Esophagus squamous epithelium (tissue), 5 donors: ENCODE results near the gene PDGFB. TPM values are rescaled to one million over a fixed set of nuclear protein-coding genes. Genes with fewer than 3 reads are reported as not detected.

Experiments used
- DNase-seq: peaks from one replicate; lab custom pipeline; 2025; lab: John Stamatoyannopoulos, UW
- H3K27ac ChIP-seq, 4 donors: fragments of 200-600 bp; sonication (generic); one replicate each; pipeline ENCODE4 v1.5.1; 2016 to 2019; ENCODE audit warnings: mild to moderate bottlenecking in 1 of 4
- H3K27me3 ChIP-seq, 4 donors: fragments of 200-600 bp; sonication (generic); 1 replicate in 3 of 4; 2 replicates in 1 of 4; pipeline versions ENCODE4 v1.5.1 to v1.6.0; 2017 to 2021; ENCODE audit warnings: antibody characterized with exemption in 1 of 4
- H3K36me3 ChIP-seq, 3 donors: fragments of 200-600 bp; sonication (generic); one replicate each; pipeline ENCODE4 v1.5.1; 2016 to 2019
- H3K4me1 ChIP-seq, 3 donors: fragments of 200-600 bp; sonication (generic); one replicate each; pipeline ENCODE4 v1.5.1; 2017 to 2019
- H3K4me3 ChIP-seq, 4 donors: fragments of 200-600 bp; sonication (generic); 1 replicate in 3 of 4; 2 replicates in 1 of 4; pipeline ENCODE4 v1.5.1; 2016 to 2019; ENCODE audit warnings: mild to moderate bottlenecking in 2 of 4, moderate library complexity in 1 of 4
- H3K9me3 ChIP-seq, 3 donors: fragments of 200-600 bp; sonication (generic); one replicate each; pipeline ENCODE4 v1.5.1; 2016 to 2019
- POLR2A ChIP-seq, 4 donors: fragments of 450-650 bp; IDR thresholded peaks; one replicate each; pipeline ENCODE4 v1.6.1; 2017; ENCODE audit warnings: antibody characterized with exemption in 4 of 4, mild to moderate bottlenecking in 4 of 4, moderate library complexity in 3 of 4
- WGBS, 2 donors: methylation state at CpG; one replicate each; pipeline ENCODE4 v1.1.5; 2018; 5-methylcytosine and 5-hydroxymethylcytosine counted together
- intact Hi-C: fragments of 100-400 bp; cut with DNase I; formaldehyde crosslinking; loops from one replicate; pipeline ENCODE4 v1.15.0; 2022
- total RNA-seq, 4 donors: library from RNA; depleted of rRNA; stranded (reverse); fragments of >200 nt; gene quantifications; one replicate each; pipeline ENCODE4 v1.1.0, GENCODE V29; 2016
- TF ChIP-seq, protein P1 (sequence below), 6 experiments: fragments of 450-650 bp in 4 of 6; fragments of 200-600 bp in 2 of 6; sonication (generic) in 2 of 6; IDR thresholded peaks; one replicate each; pipeline ENCODE4 v1.5.1; 2016 to 2019; ENCODE audit warnings: antibody characterized with exemption in 6 of 6, mild to moderate bottlenecking in 4 of 6, moderate library complexity in 4 of 6
- donor health status: DM: yes; HTN: yes; CAD: no.

The PDGFB gene
- total RNA-seq, 4 donors from 2014 or later: 1.2 to 6.3 (median 3.7) TPM

- no peak for TF ChIP-seq POLR2A (IDR thresholded peaks at IDR 0.05)
- TF ChIP-seq, protein P1, sequence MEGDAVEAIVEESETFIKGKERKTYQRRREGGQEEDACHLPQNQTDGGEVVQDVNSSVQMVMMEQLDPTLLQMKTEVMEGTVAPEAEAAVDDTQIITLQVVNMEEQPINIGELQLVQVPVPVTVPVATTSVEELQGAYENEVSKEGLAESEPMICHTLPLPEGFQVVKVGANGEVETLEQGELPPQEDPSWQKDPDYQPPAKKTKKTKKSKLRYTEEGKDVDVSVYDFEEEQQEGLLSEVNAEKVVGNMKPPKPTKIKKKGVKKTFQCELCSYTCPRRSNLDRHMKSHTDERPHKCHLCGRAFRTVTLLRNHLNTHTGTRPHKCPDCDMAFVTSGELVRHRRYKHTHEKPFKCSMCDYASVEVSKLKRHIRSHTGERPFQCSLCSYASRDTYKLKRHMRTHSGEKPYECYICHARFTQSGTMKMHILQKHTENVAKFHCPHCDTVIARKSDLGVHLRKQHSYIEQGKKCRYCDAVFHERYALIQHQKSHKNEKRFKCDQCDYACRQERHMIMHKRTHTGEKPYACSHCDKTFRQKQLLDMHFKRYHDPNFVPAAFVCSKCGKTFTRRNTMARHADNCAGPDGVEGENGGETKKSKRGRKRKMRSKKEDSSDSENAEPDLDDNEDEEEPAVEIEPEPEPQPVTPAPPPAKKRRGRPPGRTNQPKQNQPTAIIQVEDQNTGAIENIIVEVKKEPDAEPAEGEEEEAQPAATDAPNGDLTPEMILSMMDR (IDR thresholded peaks at IDR 0.05): no peak
- no peak for DNase-seq
- Histone ChIP-seq H3K9me3 (no peaks in the 10 kb centered on the region), H3K27ac (no peak overlapping the region), H3K4me1 (peaks cover 0 to 23% (median 6%) of the 10 kb centered on the region in 3 donors), H3K4me3 (no peak overlapping the region), H3K27me3 (peaks cover 0 to 17% (median 0%) of the 10 kb centered on the region in 4 donors), H3K36me3 (peaks cover 0 to 60% (median 0%) of the 10 kb centered on the region in 3 donors)
- WGBS, 2 donors: 36% methylated on average over 15 to 17 of the region's 20 CpGs
- intact Hi-C loops: no loop called here
Observed at GRCh38 chr22:39223091-39223710, 21.6 kb downstream of the PDGFB start.

GRCh38 chr22:39221999-39222686 lies 22.6 kb downstream of the PDGFB start:
- Histone ChIP-seq H3K36me3 (peaks cover 0 to 49% (median 0%) of the 10 kb centered on the region in 3 donors), H3K27me3 (peaks cover 0 to 17% (median 0%) of the 10 kb centered on the region in 4 donors), H3K9me3 (no peaks in the 10 kb centered on the region), H3K4me1 (peaks cover 0 to 23% (median 6%) of the 10 kb centered on the region in 3 donors), H3K4me3 (no peak overlapping the region), H3K27ac (no peak overlapping the region)
- intact Hi-C loops: no loop called here
- TF ChIP-seq, protein P1 (IDR thresholded peaks at IDR 0.05): no peak
- no peak for TF ChIP-seq POLR2A (IDR thresholded peaks at IDR 0.05)
- 87 to 93% methylated on average over 3 to 7 of the region's 10 CpGs for WGBS, 2 donors
- no peak for DNase-seq

GRCh38 chr22:39220890-39221850 lies 23.6 kb downstream of the PDGFB start:
- Histone ChIP-seq H3K4me1 (peaks cover 0 to 23% (median 6%) of the 10 kb centered on the region in 3 donors), H3K36me3 (peaks cover 0 to 43% (median 0%) of the 10 kb centered on the region in 3 donors), H3K27me3 (peaks cover 0 to 18% (median 0%) of the 10 kb centered on the region in 4 donors), H3K9me3 (no peaks in the 10 kb centered on the region), H3K4me3 (no peak overlapping the region), H3K27ac (peak overlapping the region in 1 of 4 donors; percentile 47)
- no peak for DNase-seq
- no peak for TF ChIP-seq POLR2A (IDR thresholded peaks at IDR 0.05)
- TF ChIP-seq, protein P1 (IDR thresholded peaks at IDR 0.05): no peak
- intact Hi-C loops: no loop called here
- 41 to 46% methylated on average over 8 to 9 of the region's 9 CpGs for WGBS, 2 donors

GRCh38 chr22:39220450-39220849 lies 24.3 kb downstream of the PDGFB start:
- H3K27ac ChIP-seq: no peak overlapping the region
- TF ChIP-seq, protein P1 (IDR thresholded peaks at IDR 0.05): no peak
- no peak for TF ChIP-seq POLR2A (IDR thresholded peaks at IDR 0.05)
- intact Hi-C loops: no loop called here
- no peak overlapping the region for H3K4me3 ChIP-seq
- no peak for DNase-seq
- no peaks in the 10 kb centered on the region for H3K9me3 ChIP-seq
- peaks cover 0 to 36% (median 0%) of the 10 kb centered on the region in 3 donors for H3K36me3 ChIP-seq
- H3K27me3 ChIP-seq: peaks cover 0 to 24% (median 0%) of the 10 kb centered on the region in 4 donors
- 88% methylated on average over 8 of the region's 8 CpGs for WGBS, 2 donors
- H3K4me1 ChIP-seq: peaks cover 0 to 25% (median 6%) of the 10 kb centered on the region in 3 donors
